Endothelial cell of umbilical vein (primary cell): ENCODE measurements around the gene FEM1C. TPM values are rescaled to one million over a fixed set of nuclear protein-coding genes. Genes with fewer than 3 reads are reported as not detected.

ENCODE experiments used
- BruUV-seq: library from RNA; stranded (reverse); fragments of 400-500 nt; replicated peaks from 2 replicates; lab custom pipeline; 2021; lab: Mats Ljungman, UMichigan
- CTCF ChIA-PET: fragments of 300-600, 350-600 bp; sonication (Branson Sonifier 250); formaldehyde crosslinking; loops from one replicate; lab custom pipeline; 2021; ENCODE audit warnings: antibody characterized with exemption, inconsistent platforms; lab: Charles Lee
- POLR2A ChIA-PET: fragments of 300-600, 350-600 bp; sonication (Branson Sonifier 250); formaldehyde crosslinking; loops from one replicate; lab custom pipeline; 2021; ENCODE audit warnings: antibody characterized with exemption, inconsistent platforms; lab: Charles Lee
- DNase-seq: peaks from one replicate; pipeline ENCODE4 v3.0.0-alpha.2; 2011; ENCODE audit warnings: low read depth, low spot score
- FAIRE-seq: peaks from 2 replicates; lab custom pipeline; 2011; peaks lifted over from hg19 to GRCh38; lab: Jason Lieb, UNC
- H2AFZ ChIP-seq: 2 replicates; pipeline ENCODE4 v1.6.0; 2012; ENCODE audit warnings: low read depth, low read length, control low read depth, inconsistent platforms
- H3K27ac ChIP-seq: 2 replicates; pipeline ENCODE4 v1.5.1; 2011; ENCODE audit warnings: low read depth, mild to moderate bottlenecking, control low read depth, low read length, moderate library complexity; ENCODE audit not compliant: insufficient read depth
- H3K27me3 ChIP-seq, 2 experiments: 2 replicates each; pipeline versions ENCODE4 v1.6.0 to v1.6.1; 2011; ENCODE audit warnings: low read length in 2 of 2, mixed read lengths in 1 of 2; ENCODE audit not compliant: control insufficient read depth in 2 of 2, insufficient read depth in 2 of 2
- H3K36me3 ChIP-seq, 2 experiments: 2 replicates in 1 of 2; 3 replicates in 1 of 2; pipeline ENCODE4 v1.5.1; 2011; ENCODE audit warnings: low read length in 2 of 2, mild to moderate bottlenecking in 1 of 2, moderate library complexity in 1 of 2; ENCODE audit not compliant: control insufficient read depth in 2 of 2, insufficient read depth in 2 of 2; ENCODE audit errors: extremely low read depth in 1 of 2
- H3K4me1 ChIP-seq: 3 replicates; pipeline ENCODE4 v1.5.1; 2011; ENCODE audit warnings: mild to moderate bottlenecking, low read length; ENCODE audit not compliant: control insufficient read depth, insufficient read depth; ENCODE audit errors: extremely low read depth
- H3K4me2 ChIP-seq: 2 replicates; pipeline ENCODE4 v1.6.1; 2011; ENCODE audit warnings: low read length, control low read depth, mixed read lengths; ENCODE audit not compliant: insufficient read depth
- H3K4me3 ChIP-seq, 3 experiments: fragments of 200-600 bp in 1 of 3; sonication (generic), shearing (Covaris generic) in 1 of 3; replicated peaks in 1 of 3; 2 replicates each; pipeline ENCODE4 v1.5.1; 2011 to 2016; ENCODE audit warnings: control low read depth in 3 of 3, low read length in 3 of 3, mild to moderate bottlenecking in 2 of 3, inconsistent platforms in 1 of 3, low read depth in 1 of 3, moderate library complexity in 1 of 3; ENCODE audit not compliant: insufficient read depth in 1 of 3
- H3K79me2 ChIP-seq: 2 replicates; pipeline ENCODE4 v1.6.0; 2012; ENCODE audit warnings: low read length, inconsistent platforms; ENCODE audit not compliant: control insufficient read depth, insufficient read depth
- H3K9ac ChIP-seq: replicated peaks from 2 replicates; pipeline ENCODE3; 2011; ENCODE audit warnings: low read length, control low read depth; ENCODE audit not compliant: insufficient read depth; ENCODE audit errors: extremely low read depth
- H3K9me1 ChIP-seq: replicated peaks from 3 replicates; pipeline ENCODE4 v1.6.0; 2011; ENCODE audit warnings: mild to moderate bottlenecking, low read length; ENCODE audit not compliant: control insufficient read depth, insufficient read depth; ENCODE audit errors: extremely low read depth
- H3K9me3 ChIP-seq: replicated peaks from 2 replicates; pipeline ENCODE4 v1.5.1; 2012; ENCODE audit warnings: low read length, inconsistent platforms; ENCODE audit not compliant: control insufficient read depth, insufficient read depth
- H4K20me1 ChIP-seq: replicated peaks from 2 replicates; pipeline ENCODE3; 2011; ENCODE audit warnings: mild to moderate bottlenecking, low read length; ENCODE audit not compliant: control insufficient read depth, insufficient read depth; ENCODE audit errors: extremely low read depth
- EZH2 ChIP-seq: IDR thresholded peaks from 2 replicates; pipeline ENCODE4 v1.6.1; 2012; ENCODE audit warnings: borderline replicate concordance, low read depth, mild to moderate bottlenecking, moderate library complexity, low read length, inconsistent platforms; ENCODE audit not compliant: severe bottlenecking
- FOS ChIP-seq: IDR thresholded peaks from 2 replicates; pipeline ENCODE4 v1.6.1; 2011; ENCODE audit warnings: mild to moderate bottlenecking, low read length, moderate library complexity, borderline replicate concordance; ENCODE audit not compliant: insufficient read depth
- GATA2 ChIP-seq: IDR thresholded peaks from 2 replicates; pipeline ENCODE4 v1.7.0; 2011; ENCODE audit warnings: low read depth, mild to moderate bottlenecking, moderate library complexity, mixed read lengths, low read length; ENCODE audit not compliant: insufficient read length, insufficient read depth
- JUN ChIP-seq: IDR thresholded peaks from 2 replicates; pipeline ENCODE4 v1.6.1; 2011; ENCODE audit warnings: borderline replicate concordance, low read depth; ENCODE audit not compliant: insufficient read length, insufficient read depth
- MYC ChIP-seq: IDR thresholded peaks from one replicate; pipeline ENCODE4 v1.6.1; 2011; ENCODE audit warnings: mild to moderate bottlenecking, low read depth, low read length
- POLR2A ChIP-seq: IDR thresholded peaks from 2 replicates; pipeline ENCODE4 v1.6.1; 2012; ENCODE audit warnings: low read depth, mild to moderate bottlenecking, control low read depth, low read length
- POLR2AphosphoS5 ChIP-seq: IDR thresholded peaks from 2 replicates; pipeline ENCODE4 v1.6.1; 2012; ENCODE audit warnings: low read depth, mild to moderate bottlenecking, control low read depth, low read length, moderate library complexity; ENCODE audit not compliant: insufficient read depth
- dilution Hi-C: fragments of 300-500 bp; cut with MboI; formaldehyde crosslinking; loops from one replicate; pipeline ENCODE4 v1.15.0; 2019; ENCODE audit warnings: low sequenced_read_pairs; ENCODE audit not compliant: extremely low pct_ligation_motif_present
- intact Hi-C: fragments of 100-400 bp; cut with micrococcal nuclease; formaldehyde crosslinking; loops from one replicate; pipeline ENCODE4 v1.10.0; 2022
- polyA plus RNA-seq, 4 experiments: library from polyadenylated mRNA; depleted of rRNA in 3 of 4; stranded (reverse) in 3 of 4; unstranded in 1 of 4; fragments of >200 nt; gene quantifications; 2 replicates each; pipeline versions ENCODE4 v1.2.1 to v1.2.3, GENCODE V29; 2011 to 2012; ENCODE audit warnings: missing spikeins in 1 of 4
- total RNA-seq: library from RNA; stranded (reverse); gene quantifications from 2 replicates; pipeline ENCODE4 v1.2.3, GENCODE V29; 2021
- TF ChIP-seq, protein P1 (sequence below), 2 donors: IDR thresholded peaks; 1 replicate in 1 of 2; 2 replicates in 1 of 2; pipeline ENCODE4 v1.5.1; 2011; ENCODE audit warnings: low read length in 2 of 2, mild to moderate bottlenecking in 2 of 2, moderate library complexity in 2 of 2, control low read depth in 1 of 2, inconsistent platforms in 1 of 2, low read depth in 1 of 2; ENCODE audit not compliant: insufficient read depth in 1 of 2; ENCODE audit errors: extremely low read depth in 1 of 2
- TF ChIP-seq, protein P2 (sequence below): IDR thresholded peaks from 2 replicates; pipeline ENCODE4 v1.6.1; 2011; ENCODE audit not compliant: insufficient read depth, insufficient read length

The FEM1C gene
- total and polyA plus RNA-seq, 2 donors (not counting 3 experiments of a cell fraction or from before 2014, with no cell fraction given) = 6.2 to 16.0 TPM

DNA sequence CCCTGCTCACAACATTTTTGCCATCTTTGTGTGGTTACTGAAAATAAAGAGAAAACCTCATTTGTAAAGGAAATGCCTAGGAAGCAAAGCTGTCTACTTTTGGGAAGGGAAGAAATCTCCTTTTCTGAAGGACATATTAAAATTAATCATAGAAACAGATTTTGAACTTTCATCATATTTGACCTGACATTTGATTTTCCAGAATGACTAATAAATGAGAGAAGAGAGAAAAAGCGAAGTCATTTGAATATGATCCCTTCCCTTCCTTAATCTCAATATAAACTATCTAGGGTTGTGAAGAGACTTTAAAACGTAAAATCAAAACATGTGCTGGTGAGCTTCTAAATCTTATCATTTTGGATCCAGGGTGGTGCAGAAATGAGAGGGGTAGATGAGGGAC, 66.3 kb downstream of the FEM1C start:
- CTCF ChIA-PET = no interaction called here
- Histone ChIP-seq H3K4me1 (no peaks in the 10 kb centered on the region), H3K4me3 (no peak overlapping the region), H3K27me3 (no peaks in the 10 kb centered on the region), H3K79me2 (no peaks in the 10 kb centered on the region), H3K4me2 (no peak overlapping the region), H3K9me3 (no peaks in the 10 kb centered on the region), H4K20me1 (no peaks in the 10 kb centered on the region), H2AFZ (no peak overlapping the region), H3K36me3 (no peaks in the 10 kb centered on the region), H3K27ac (no peak overlapping the region), H3K9me1 (no peaks in the 10 kb centered on the region), H3K9ac (no peak overlapping the region)
- FAIRE-seq (no peak), DNase-seq (no peak)
- no TSS peak for BruUV-seq
- intact Hi-C loops = no loop called here
- no peak for TF ChIP-seq MYC
- TF ChIP-seq, protein P1, sequence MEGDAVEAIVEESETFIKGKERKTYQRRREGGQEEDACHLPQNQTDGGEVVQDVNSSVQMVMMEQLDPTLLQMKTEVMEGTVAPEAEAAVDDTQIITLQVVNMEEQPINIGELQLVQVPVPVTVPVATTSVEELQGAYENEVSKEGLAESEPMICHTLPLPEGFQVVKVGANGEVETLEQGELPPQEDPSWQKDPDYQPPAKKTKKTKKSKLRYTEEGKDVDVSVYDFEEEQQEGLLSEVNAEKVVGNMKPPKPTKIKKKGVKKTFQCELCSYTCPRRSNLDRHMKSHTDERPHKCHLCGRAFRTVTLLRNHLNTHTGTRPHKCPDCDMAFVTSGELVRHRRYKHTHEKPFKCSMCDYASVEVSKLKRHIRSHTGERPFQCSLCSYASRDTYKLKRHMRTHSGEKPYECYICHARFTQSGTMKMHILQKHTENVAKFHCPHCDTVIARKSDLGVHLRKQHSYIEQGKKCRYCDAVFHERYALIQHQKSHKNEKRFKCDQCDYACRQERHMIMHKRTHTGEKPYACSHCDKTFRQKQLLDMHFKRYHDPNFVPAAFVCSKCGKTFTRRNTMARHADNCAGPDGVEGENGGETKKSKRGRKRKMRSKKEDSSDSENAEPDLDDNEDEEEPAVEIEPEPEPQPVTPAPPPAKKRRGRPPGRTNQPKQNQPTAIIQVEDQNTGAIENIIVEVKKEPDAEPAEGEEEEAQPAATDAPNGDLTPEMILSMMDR (IDR thresholded peaks at IDR 0.05; ENCODE audit: extremely low read depth in 1 of 2, insufficient read depth in 1 of 2, low read depth in 1 of 2, low read length in 2 of 2) = no peak
- TF ChIP-seq EZH2 = no peak
- TF ChIP-seq, protein P2, sequence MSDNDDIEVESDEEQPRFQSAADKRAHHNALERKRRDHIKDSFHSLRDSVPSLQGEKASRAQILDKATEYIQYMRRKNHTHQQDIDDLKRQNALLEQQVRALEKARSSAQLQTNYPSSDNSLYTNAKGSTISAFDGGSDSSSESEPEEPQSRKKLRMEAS = no peak
- TF ChIP-seq FOS = no peak
- TF ChIP-seq POLR2AphosphoS5 = no peak
- TF ChIP-seq GATA2 = no peak
- no peak for TF ChIP-seq JUN
- TF ChIP-seq POLR2A = no peak
- POLR2A ChIA-PET = no interaction called here
- dilution Hi-C loops = no loop called here
